H9 (cell line): ENCODE measurements around the gene BOD1L1. TPM values are rescaled to one million over a fixed set of nuclear protein-coding genes. Genes with fewer than 3 reads are reported as not detected.

Experiments used
- DNase-seq: peaks from one replicate; pipeline ENCODE4 v3.0.0-alpha.2; 2017
- H2AFZ ChIP-seq: one replicate; pipeline ENCODE4 v1.6.1; 2013; ENCODE audit warnings: mild to moderate bottlenecking, low read length, control low read depth, moderate library complexity
- H2AK5ac ChIP-seq: 2 replicates; pipeline ENCODE4 v1.6.1; 2013; ENCODE audit warnings: low read length, control low read depth, mixed read lengths; ENCODE audit not compliant: insufficient read length
- H2BK120ac ChIP-seq: one replicate; pipeline ENCODE4 v1.6.1; 2013; ENCODE audit warnings: low read depth, mild to moderate bottlenecking, low read length, control low read depth, inconsistent platforms; ENCODE audit not compliant: poor library complexity, severe bottlenecking
- H2BK12ac ChIP-seq: 2 replicates; pipeline ENCODE4 v1.6.1; 2013; ENCODE audit warnings: low read length, control low read depth, mixed read lengths, low read depth; ENCODE audit not compliant: insufficient read length
- H2BK15ac ChIP-seq: 2 replicates; pipeline ENCODE4 v1.6.1; 2013; ENCODE audit warnings: low read depth, low read length, control low read depth
- H2BK20ac ChIP-seq: one replicate; pipeline ENCODE4 v1.6.1; 2013; ENCODE audit warnings: low read depth, mild to moderate bottlenecking, low read length, control low read depth, inconsistent platforms; ENCODE audit not compliant: poor library complexity, severe bottlenecking
- H2BK5ac ChIP-seq: 2 replicates; pipeline ENCODE4 v1.6.1; 2013; ENCODE audit warnings: low read length, control low read depth, mixed read lengths; ENCODE audit not compliant: insufficient read length
- H3K14ac ChIP-seq: 2 replicates; pipeline ENCODE4 v1.6.1; 2013; ENCODE audit warnings: low read length, control low read depth; ENCODE audit not compliant: insufficient read depth
- H3K18ac ChIP-seq: 2 replicates; pipeline ENCODE4 v1.6.1; 2013; ENCODE audit warnings: low read depth, mild to moderate bottlenecking, mixed read lengths, low read length, control low read depth; ENCODE audit not compliant: insufficient read length
- H3K23ac ChIP-seq: 2 replicates; pipeline ENCODE4 v1.6.1; 2013; ENCODE audit warnings: low read length, control low read depth, mixed read lengths, low read depth; ENCODE audit not compliant: insufficient read length
- H3K23me2 ChIP-seq: 2 replicates; pipeline ENCODE4 v1.6.1; 2013; ENCODE audit warnings: low read depth, mild to moderate bottlenecking, mixed read lengths, low read length, control low read depth; ENCODE audit not compliant: insufficient read length, poor library complexity, severe bottlenecking
- H3K27ac ChIP-seq: 2 replicates; pipeline ENCODE4 v1.5.1; 2013; ENCODE audit warnings: low read length, control low read depth, mixed read lengths, low read depth; ENCODE audit not compliant: insufficient read length
- H3K27me3 ChIP-seq: 2 replicates; pipeline ENCODE4 v1.6.1; 2013; ENCODE audit warnings: low read length, control low read depth, inconsistent platforms; ENCODE audit not compliant: insufficient read depth
- H3K4ac ChIP-seq: 2 replicates; pipeline ENCODE4 v1.6.1; 2013; ENCODE audit warnings: low read depth, mild to moderate bottlenecking, control low read depth, inconsistent platforms, low read length, moderate library complexity
- H3K4me1 ChIP-seq: 2 replicates; pipeline ENCODE4 v1.6.1; 2013; ENCODE audit warnings: low read length, control low read depth, inconsistent platforms; ENCODE audit not compliant: insufficient read depth
- H3K4me2 ChIP-seq: 2 replicates; pipeline ENCODE4 v1.6.1; 2013; ENCODE audit warnings: low read length, control low read depth, mixed read lengths; ENCODE audit not compliant: insufficient read length, insufficient read depth
- H3K56ac ChIP-seq: 2 replicates; pipeline ENCODE4 v1.6.1; 2013; ENCODE audit warnings: low read depth, mild to moderate bottlenecking, mixed read lengths, low read length, control low read depth; ENCODE audit not compliant: insufficient read length
- H3K79me1 ChIP-seq: 2 replicates; pipeline ENCODE4 v1.6.1; 2013; ENCODE audit warnings: low read depth, mild to moderate bottlenecking, moderate library complexity, low read length, control low read depth, inconsistent platforms; ENCODE audit not compliant: insufficient read depth, poor library complexity, severe bottlenecking
- H3K79me2 ChIP-seq: 2 replicates; pipeline ENCODE4 v1.6.1; 2013; ENCODE audit warnings: low read length, control low read depth, inconsistent platforms; ENCODE audit not compliant: insufficient read depth
- H3K9ac ChIP-seq: 2 replicates; pipeline ENCODE4 v1.6.1; 2013; ENCODE audit warnings: low read length, control low read depth, mixed read lengths; ENCODE audit not compliant: insufficient read length; ENCODE audit errors: extremely low read depth
- H3K9me3 ChIP-seq: one replicate; pipeline ENCODE4 v1.6.1; 2013; ENCODE audit warnings: low read depth, low read length, inconsistent platforms; ENCODE audit not compliant: control insufficient read depth
- H3T11ph ChIP-seq: one replicate; pipeline ENCODE4 v1.6.1; 2013; ENCODE audit warnings: mild to moderate bottlenecking, low read length, control low read depth, inconsistent platforms
- H4K20me1 ChIP-seq: one replicate; pipeline ENCODE4 v1.6.1; 2013; ENCODE audit not compliant: control insufficient read depth, insufficient read length, insufficient read depth
- H4K5ac ChIP-seq: 2 replicates; pipeline ENCODE4 v1.6.1; 2013; ENCODE audit warnings: low read depth, mild to moderate bottlenecking, mixed read lengths, low read length, control low read depth; ENCODE audit not compliant: insufficient read length
- H4K8ac ChIP-seq: replicated peaks from 2 replicates; pipeline ENCODE4 v1.6.1; 2013; ENCODE audit warnings: low read length, control low read depth, mixed read lengths, low read depth; ENCODE audit not compliant: insufficient read length
- H4K91ac ChIP-seq: 2 replicates; pipeline ENCODE4 v1.6.1; 2013; ENCODE audit warnings: low read depth, mild to moderate bottlenecking, moderate library complexity, mixed read lengths, low read length, control low read depth; ENCODE audit not compliant: insufficient read length
- H3K27ac Mint-ChIP-seq, 3 experiments: 2 replicates in 2 of 3; 3 replicates in 1 of 3; pipeline ENCODE4 v1.8.0; 2020 to 2021; ENCODE audit warnings: mixed read lengths in 3 of 3, mild to moderate bottlenecking in 1 of 3, moderate library complexity in 1 of 3
- H3K27me3 Mint-ChIP-seq: 2 replicates; pipeline ENCODE4 v1.8.0; 2021; ENCODE audit warnings: low read depth, mild to moderate bottlenecking, moderate library complexity, mixed read lengths
- H3K36me3 Mint-ChIP-seq, 3 experiments: 2 replicates in 2 of 3; 3 replicates in 1 of 3; pipeline ENCODE4 v1.8.0; 2020 to 2021; ENCODE audit warnings: low read depth in 3 of 3, mixed read lengths in 3 of 3; ENCODE audit not compliant: insufficient read depth in 1 of 3
- H3K4me1 Mint-ChIP-seq, 2 experiments: 2 replicates each; pipeline ENCODE4 v1.8.0; 2020; ENCODE audit warnings: mixed read lengths in 2 of 2
- H3K4me3 Mint-ChIP-seq, 2 experiments: 2 replicates in 1 of 2; 3 replicates in 1 of 2; pipeline ENCODE4 v1.8.0; 2020 to 2021; ENCODE audit warnings: mild to moderate bottlenecking in 2 of 2, mixed read lengths in 2 of 2, moderate library complexity in 1 of 2
- H3K9me3 Mint-ChIP-seq, 2 experiments: 2 replicates in 1 of 2; 3 replicates in 1 of 2; pipeline ENCODE4 v1.8.0; 2020; ENCODE audit warnings: mild to moderate bottlenecking in 2 of 2, mixed read lengths in 2 of 2, moderate library complexity in 1 of 2
- CTCF ChIP-seq: fragments of 200-600 bp; sonication (generic); conservative IDR thresholded peaks from 3 replicates; pipeline ENCODE4 v1.8.0; 2021; ENCODE audit warnings: antibody characterized with exemption, mild to moderate bottlenecking
- WGBS: extraction: QIAGEN DNeasy Blood & Tissue Kit; methylation state at CpG from one replicate; pipeline ENCODE4 v1.1.7; 2013; ENCODE audit warnings: missing lambda C conversion rate, low lambda C conversion rate, mixed read lengths; ENCODE audit not compliant: insufficient read length; ENCODE audit errors: extremely low coverage; 5-methylcytosine and 5-hydroxymethylcytosine counted together
- total RNA-seq: library from RNA; stranded (reverse); gene quantifications from 2 replicates; pipeline ENCODE4 v1.2.1, GENCODE V29; 2021

BOD1L1 gene
- total RNA-seq, 1 experiment from 2014 or later: 37.8 TPM

DNA sequence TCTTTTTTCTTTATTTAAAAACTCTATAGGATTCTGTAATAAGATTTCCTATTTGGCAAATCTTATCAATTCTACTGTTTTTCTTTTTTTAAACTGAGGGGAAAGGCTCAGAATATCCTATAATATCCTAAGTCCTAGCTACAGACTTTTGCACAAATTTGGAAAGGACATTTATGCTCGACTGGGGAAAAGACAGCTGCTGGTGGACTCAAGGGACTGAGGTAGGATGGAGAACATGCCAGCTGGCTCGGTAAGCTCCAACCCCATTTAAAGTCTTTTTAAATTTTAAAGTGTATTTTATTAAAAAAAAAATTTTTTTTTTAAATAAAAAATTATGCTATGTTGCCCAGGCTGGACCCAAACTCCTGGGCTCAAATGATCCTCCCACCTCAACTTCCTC is 36.8 kb downstream of the BOD1L1 start:
- WGBS: no CpG with 5 or more reads among the region's 2 CpGs
- no peak overlapping the region for H3K23ac ChIP-seq

More for the DNA sequence above, 36.8 kb downstream of the BOD1L1 start:
- Histone ChIP-seq H4K5ac (no peak overlapping the region), H3K4ac (no peak overlapping the region), H2BK5ac (no peak overlapping the region), H2BK12ac (no peak overlapping the region), H3K9me3 (no peaks in the 10 kb centered on the region), H4K8ac (no peak overlapping the region), H2AFZ (no peak overlapping the region), H3K27me3 (no peaks in the 10 kb centered on the region), H3K79me1 (no peaks in the 10 kb centered on the region), H3K79me2 (no peaks in the 10 kb centered on the region), H2AK5ac (no peak overlapping the region), H3K9ac (no peak overlapping the region), H3K4me1 (no peaks in the 10 kb centered on the region), H3K18ac (no peak overlapping the region), H3K56ac (no peak overlapping the region), H4K91ac (no peak overlapping the region), H2BK120ac (no peak overlapping the region), H3K4me2 (no peak overlapping the region), H3K14ac (no peak overlapping the region), H2BK15ac (no peak overlapping the region), H2BK20ac (no peak overlapping the region), H4K20me1 (no peaks in the 10 kb centered on the region), H3T11ph (no peak overlapping the region), H3K23me2 (no peaks in the 10 kb centered on the region), H3K27ac (no peak overlapping the region)
- Mint-ChIP-seq H3K27me3 (no peaks in the 10 kb centered on the region), H3K27ac (no peak overlapping the region), H3K9me3 (no peaks in the 10 kb centered on the region), H3K4me3 (no peak overlapping the region), H3K4me1 (no peaks in the 10 kb centered on the region), H3K36me3 (peaks cover 0 to 51% (median 46%) of the 10 kb centered on the region in 3 experiments; a peak in 6 of 7 replicates)
- no peak for TF ChIP-seq CTCF
- DNase-seq: no peak
